Coronary artery (tissue), 2 donors: ENCODE data around the gene UNC119B.

Experiments used
- DNase-seq: peaks from one replicate; pipeline ENCODE4 v3.0.0-alpha.2; 2017; ENCODE audit warnings: low spot score
- H3K27ac ChIP-seq, 2 donors: fragments of 200-600 bp; sonication (generic); one replicate each; pipeline ENCODE4 v1.5.1; 2016 to 2019
- H3K4me3 ChIP-seq: fragments of 200-600 bp; sonication (generic); 2 replicates; pipeline ENCODE4 v1.5.1; 2016; ENCODE audit warnings: mild to moderate bottlenecking, moderate library complexity
- CTCF ChIP-seq: fragments of 200-600 bp; sonication (generic); IDR thresholded peaks from one replicate; pipeline ENCODE4 v1.5.1; 2019; ENCODE audit warnings: antibody characterized with exemption

UNC119B gene

GRCh38 chr12:120735181-120735580, 24.9 kb downstream of the UNC119B start:
- DNase-seq = no peak
- TF ChIP-seq CTCF = no peak
- no peak overlapping the region for H3K27ac ChIP-seq
- H3K4me3 ChIP-seq = no peak overlapping the region

GRCh38 chr12:120736404-120737331, 26.4 kb downstream of the UNC119B start:
- H3K27ac ChIP-seq = no peak overlapping the region
- no peak for TF ChIP-seq CTCF
- no peak for DNase-seq
- no peak overlapping the region for H3K4me3 ChIP-seq

- H3K4me3 ChIP-seq = no peak overlapping the region
- H3K27ac ChIP-seq = no peak overlapping the region
- no peak for TF ChIP-seq CTCF
- no peak for DNase-seq
These were observed 27.4 kb downstream of the UNC119B start for GRCh38 chr12:120737557-120738251.

- DNase-seq = no peak
- no peak overlapping the region for H3K4me3 ChIP-seq
- no peak for TF ChIP-seq CTCF
- H3K27ac ChIP-seq = no peak overlapping the region
These were observed 28.2 kb downstream of the UNC119B start for GRCh38 chr12:120738252-120739030.

GRCh38 chr12:120739031-120739762, 28.9 kb downstream of the UNC119B start:
- TF ChIP-seq CTCF = no peak
- no peak for DNase-seq
- no peak overlapping the region for H3K4me3 ChIP-seq
- no peak overlapping the region for H3K27ac ChIP-seq

GRCh38 chr12:120739821-120740613, 29.8 kb downstream of the UNC119B start:
- no peak overlapping the region for H3K4me3 ChIP-seq
- H3K27ac ChIP-seq = no peak overlapping the region
- TF ChIP-seq CTCF = no peak
- no peak for DNase-seq
